Measurements from ENCODE around the gene DLST. TPM values are rescaled to one million over a fixed set of nuclear protein-coding genes. Genes with fewer than 3 reads are reported as not detected.

The DLST gene
- total and polyA plus RNA-seq, 12 donors: 42.0 to 205 (median 146) TPM

DNA sequence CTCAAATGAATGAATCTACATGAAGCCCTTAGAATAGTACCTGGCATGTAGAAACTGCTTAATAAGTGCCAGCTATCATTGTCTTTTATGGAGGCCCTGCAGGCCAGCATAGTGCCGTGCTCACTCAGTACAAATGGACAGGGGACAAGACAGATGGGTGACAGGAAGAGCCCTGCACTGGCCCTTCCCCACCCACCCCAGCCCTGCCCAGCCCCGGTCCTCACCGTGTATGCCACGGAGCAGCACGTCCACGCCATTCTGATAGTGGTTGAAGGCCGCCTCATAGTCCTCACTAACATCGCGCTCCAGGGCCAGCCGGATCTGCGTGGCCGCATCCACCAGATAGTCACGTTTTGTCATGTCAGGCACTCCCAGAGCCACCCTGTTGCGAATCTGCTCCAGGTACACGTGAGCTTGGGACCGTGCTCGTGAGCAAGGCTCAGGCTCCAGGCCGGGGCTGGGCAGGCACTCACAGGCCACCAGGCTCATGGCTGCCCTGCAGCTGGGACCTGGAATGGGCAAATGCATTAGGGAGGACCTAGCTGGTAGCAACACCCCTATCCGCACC is 39.4 kb downstream of the DLST start:
- no peak overlapping the region for H3K27ac ChIP-seq
- H3K9me3 ChIP-seq (replicated peaks in 1 of 3): no peaks in the 10 kb centered on the region
- no peaks in the 10 kb centered on the region for H3K27me3 ChIP-seq
- no peak overlapping the region for H3K4me3 ChIP-seq
- TF ChIP-seq, protein P1, sequence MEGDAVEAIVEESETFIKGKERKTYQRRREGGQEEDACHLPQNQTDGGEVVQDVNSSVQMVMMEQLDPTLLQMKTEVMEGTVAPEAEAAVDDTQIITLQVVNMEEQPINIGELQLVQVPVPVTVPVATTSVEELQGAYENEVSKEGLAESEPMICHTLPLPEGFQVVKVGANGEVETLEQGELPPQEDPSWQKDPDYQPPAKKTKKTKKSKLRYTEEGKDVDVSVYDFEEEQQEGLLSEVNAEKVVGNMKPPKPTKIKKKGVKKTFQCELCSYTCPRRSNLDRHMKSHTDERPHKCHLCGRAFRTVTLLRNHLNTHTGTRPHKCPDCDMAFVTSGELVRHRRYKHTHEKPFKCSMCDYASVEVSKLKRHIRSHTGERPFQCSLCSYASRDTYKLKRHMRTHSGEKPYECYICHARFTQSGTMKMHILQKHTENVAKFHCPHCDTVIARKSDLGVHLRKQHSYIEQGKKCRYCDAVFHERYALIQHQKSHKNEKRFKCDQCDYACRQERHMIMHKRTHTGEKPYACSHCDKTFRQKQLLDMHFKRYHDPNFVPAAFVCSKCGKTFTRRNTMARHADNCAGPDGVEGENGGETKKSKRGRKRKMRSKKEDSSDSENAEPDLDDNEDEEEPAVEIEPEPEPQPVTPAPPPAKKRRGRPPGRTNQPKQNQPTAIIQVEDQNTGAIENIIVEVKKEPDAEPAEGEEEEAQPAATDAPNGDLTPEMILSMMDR (IDR thresholded peaks at IDR 0.05): no peak
- TF ChIP-seq POLR2A (IDR thresholded peaks at IDR 0.05): no peak
- peaks cover 0 to 13% of the 10 kb centered on the region in 2 donors for H3K4me1 ChIP-seq (replicated peaks in 1 of 2)
- DNase-seq: no peak
- intact Hi-C loops (cut with DNase I): no loop called here
- 90 to 96% (median 93%) methylated on average over 14 to 19 of the region's 19 CpGs for WGBS, 4 donors
- H3K36me3 ChIP-seq (replicated peaks in 1 of 2): no peaks in the 10 kb centered on the region

DNA sequence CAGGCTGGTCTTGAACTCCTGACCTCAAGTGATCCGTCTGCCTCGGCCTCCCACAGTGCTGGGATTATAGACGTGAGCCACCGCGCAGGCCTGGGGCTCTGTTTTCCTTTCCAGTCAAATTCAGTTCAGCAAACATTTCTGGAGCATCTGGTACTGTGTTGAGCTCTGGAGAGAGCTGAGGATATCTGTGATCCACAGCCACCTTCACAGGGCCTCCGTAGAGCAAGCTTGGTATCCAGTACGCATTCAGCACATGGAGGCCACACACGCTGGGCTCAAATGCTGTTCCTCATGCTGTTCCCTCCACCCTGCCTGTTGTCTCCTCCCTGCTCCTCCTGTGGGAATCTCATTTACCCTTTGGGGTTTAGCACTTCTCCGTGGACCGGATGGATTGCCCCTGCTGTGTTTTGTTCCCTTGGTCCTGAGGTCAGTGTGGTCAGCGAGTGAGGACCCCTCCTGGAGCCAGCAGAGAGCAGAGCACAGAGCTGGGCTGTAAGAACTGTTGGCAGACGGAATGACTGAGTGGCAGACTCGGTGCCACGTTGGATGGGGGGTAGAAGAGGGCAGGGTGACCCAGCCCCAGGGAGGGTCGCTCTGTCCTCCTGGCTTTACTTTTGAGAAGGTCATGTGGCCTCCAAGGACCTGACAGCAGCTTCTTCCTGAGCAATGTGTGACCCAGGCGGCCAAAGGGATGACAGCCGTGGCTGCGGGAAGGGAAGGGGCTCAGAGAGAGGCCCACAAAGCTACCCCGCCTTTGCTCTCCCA is 40.5 kb downstream of the DLST start:
- intact Hi-C loops (cut with DNase I): no loop called here
- 77 to 82% (median 81%) methylated on average over 12 to 19 of the region's 19 CpGs for WGBS, 4 donors
- H3K27me3 ChIP-seq: no peaks in the 10 kb centered on the region
- peak overlapping the region in 1 of 5 donors; percentile 57 for H3K27ac ChIP-seq
- peaks cover 0 to 13% of the 10 kb centered on the region in 2 donors for H3K4me1 ChIP-seq (replicated peaks in 1 of 2)
- no peak for DNase-seq
- TF ChIP-seq POLR2A (IDR thresholded peaks at IDR 0.05): no peak
- TF ChIP-seq, protein P1 (IDR thresholded peaks at IDR 0.05): no peak
- no peaks in the 10 kb centered on the region for H3K36me3 ChIP-seq (replicated peaks in 1 of 2)
- H3K4me3 ChIP-seq: peak overlapping the region in 2 of 4 donors; percentile 55 to 59
- no peaks in the 10 kb centered on the region for H3K9me3 ChIP-seq (replicated peaks in 1 of 3)

DNA sequence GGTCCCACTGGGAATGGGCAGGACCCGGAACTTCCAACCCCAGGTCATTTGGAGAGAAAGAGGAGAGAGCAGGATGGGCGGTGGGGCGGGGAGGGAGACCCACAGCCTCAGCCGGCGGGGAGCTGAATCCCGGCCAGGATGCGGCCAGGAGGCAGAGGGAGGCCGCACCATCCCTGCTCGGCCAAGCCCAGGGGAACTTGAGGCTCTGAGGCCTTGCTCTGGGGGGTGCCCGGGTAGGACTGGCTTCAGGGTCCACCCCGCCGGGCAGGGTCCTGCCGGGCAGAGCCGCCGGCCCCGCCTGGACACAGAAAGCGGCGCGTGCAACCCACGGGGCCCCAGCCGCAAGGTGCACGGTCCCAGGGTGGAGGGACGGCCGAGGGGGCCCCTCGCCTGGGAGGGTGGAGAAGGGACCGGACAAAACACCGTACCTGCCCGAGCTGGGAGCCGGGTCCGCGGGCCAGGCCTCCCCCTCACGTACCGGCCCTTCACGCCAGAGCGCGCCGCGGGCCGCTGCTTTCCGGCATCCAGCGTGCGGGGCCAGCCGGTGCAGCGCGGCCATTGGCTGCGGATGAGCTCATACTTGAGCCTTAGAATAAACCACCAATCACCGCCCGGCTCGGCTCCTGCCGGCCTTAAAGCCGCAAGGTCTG is 41.2 kb downstream of the DLST start, which contains the start of gene RPS6KL1:
Gene RPS6KL1, minus strand, starts transcription at position 509 of the 650 bp plus-strand sequence. CDS start 1,719 bp downstream, outside the sequence.
- 3 to 6% (median 5%) methylated on average over 19 to 51 of the region's 51 CpGs for WGBS, 4 donors
- intact Hi-C loops (cut with DNase I): no loop called here
- DNase-seq: peak; percentile 81 to 95 (median 87)
- Histone ChIP-seq H3K27me3 (no peaks in the 10 kb centered on the region), H3K4me3 (peak within 1 kb of the TSS in 3 of 4 donors; percentile 2 to 59 (median 55)), H3K27ac (peak within 1 kb of the TSS in 2 of 5 donors; percentile 16 to 57), H3K36me3 (replicated peaks in 1 of 2) (no peaks in the 10 kb centered on the region), H3K9me3 (replicated peaks in 1 of 3) (no peaks in the 10 kb centered on the region), H3K4me1 (replicated peaks in 1 of 2) (peaks cover 0 to 13% of the 10 kb centered on the region in 2 donors)
- TF ChIP-seq, protein P1 (IDR thresholded peaks at IDR 0.05): no peak
- TF ChIP-seq POLR2A (IDR thresholded peaks at IDR 0.05): no peak

DNA sequence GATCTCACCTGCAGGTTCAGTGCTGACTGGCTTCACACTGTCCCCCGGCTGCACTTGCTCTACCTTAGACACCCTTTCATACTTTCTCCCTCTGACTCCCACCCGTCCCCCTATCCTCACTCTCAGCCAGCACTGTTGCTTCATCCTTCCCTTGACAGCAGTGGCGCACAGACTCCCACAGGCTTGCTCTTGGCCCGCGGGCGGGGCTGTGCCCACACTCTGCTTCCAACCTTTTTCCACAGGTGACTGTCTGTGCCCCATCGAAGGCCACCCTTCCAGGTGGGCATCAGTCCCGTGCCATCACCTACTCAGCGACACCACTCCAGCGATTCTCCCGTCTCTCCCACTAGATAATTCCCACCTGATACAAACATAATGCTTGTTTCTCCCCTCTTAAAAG is 42.3 kb downstream of the DLST start:
- no peak for DNase-seq
- WGBS, 4 donors: 75 to 84% (median 79%) methylated on average over 11 of the region's 11 CpGs

More for the DNA sequence above, 42.3 kb downstream of the DLST start:
- Histone ChIP-seq H3K9me3 (replicated peaks in 1 of 3) (no peaks in the 10 kb centered on the region), H3K36me3 (replicated peaks in 1 of 2) (no peaks in the 10 kb centered on the region), H3K4me1 (replicated peaks in 1 of 2) (peaks cover 0 to 10% of the 10 kb centered on the region in 2 donors), H3K27ac (no peak overlapping the region), H3K27me3 (no peaks in the 10 kb centered on the region), H3K4me3 (no peak overlapping the region)
- intact Hi-C loops (cut with DNase I): no loop called here
- no peak for TF ChIP-seq POLR2A (IDR thresholded peaks at IDR 0.05)
- TF ChIP-seq, protein P1 (IDR thresholded peaks at IDR 0.05): no peak

All from adrenal gland (tissue), 12 donors.